Measurements from ENCODE around the gene SLC25A11. TPM values are rescaled to one million over a fixed set of nuclear protein-coding genes. Genes with fewer than 3 reads are reported as not detected.

The SLC25A11 gene, protein sequence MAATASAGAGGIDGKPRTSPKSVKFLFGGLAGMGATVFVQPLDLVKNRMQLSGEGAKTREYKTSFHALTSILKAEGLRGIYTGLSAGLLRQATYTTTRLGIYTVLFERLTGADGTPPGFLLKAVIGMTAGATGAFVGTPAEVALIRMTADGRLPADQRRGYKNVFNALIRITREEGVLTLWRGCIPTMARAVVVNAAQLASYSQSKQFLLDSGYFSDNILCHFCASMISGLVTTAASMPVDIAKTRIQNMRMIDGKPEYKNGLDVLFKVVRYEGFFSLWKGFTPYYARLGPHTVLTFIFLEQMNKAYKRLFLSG
- polyA plus RNA-seq (2013, experiment 1 of 2; ENCODE audit: insufficient read length): 48.5 TPM
- polyA plus RNA-seq (2013, experiment 2 of 2; ENCODE audit: insufficient read length): 49.5 TPM

DNA sequence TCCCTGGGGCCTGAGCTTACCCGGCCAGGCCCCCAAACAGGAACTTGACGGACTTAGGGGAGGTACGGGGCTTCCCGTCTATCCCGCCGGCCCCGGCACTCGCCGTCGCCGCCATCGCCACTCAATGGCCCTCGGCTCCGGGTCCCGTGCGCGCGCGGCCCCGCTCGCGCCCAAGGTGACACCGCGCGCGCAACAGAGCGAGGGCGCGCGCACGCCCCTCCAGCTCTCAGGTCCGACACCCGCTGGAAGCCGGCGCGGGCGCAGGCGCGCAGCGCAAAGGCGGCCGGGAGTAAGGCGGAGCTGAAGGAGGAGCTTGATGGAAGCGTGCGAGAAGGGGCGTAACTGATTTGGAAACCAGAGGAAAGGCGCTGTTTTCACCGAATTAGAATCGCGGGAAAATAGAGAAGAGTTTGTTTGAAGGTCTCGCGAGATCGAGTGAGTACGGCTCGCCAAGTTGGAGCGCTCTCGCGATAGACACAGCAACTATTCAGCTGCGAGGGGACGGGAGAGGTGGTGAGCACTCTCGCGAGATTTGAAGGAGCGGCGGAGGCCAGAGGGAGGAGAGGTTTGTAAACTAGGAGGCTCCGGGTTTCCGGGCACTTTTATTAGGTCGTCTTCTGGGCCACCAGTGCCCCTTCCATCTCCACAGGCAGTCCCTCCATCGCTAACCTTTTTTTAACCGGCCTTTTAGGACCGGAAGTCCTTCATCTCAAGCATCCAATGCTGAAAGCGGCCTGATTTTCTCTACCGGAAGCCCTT lies at the start of gene SLC25A11, which contains the start of gene RNF167:
SLC25A11 (minus strand) TSS at position 251 of the 759 bp plus-strand sequence; CDS start at position 115, 136 bp downstream.
RNF167 (plus strand) TSS at position 473 of the 759 bp plus-strand sequence. CDS start 642 bp downstream, outside the sequence.
- DNase-seq: peak; percentile 100

DNA sequence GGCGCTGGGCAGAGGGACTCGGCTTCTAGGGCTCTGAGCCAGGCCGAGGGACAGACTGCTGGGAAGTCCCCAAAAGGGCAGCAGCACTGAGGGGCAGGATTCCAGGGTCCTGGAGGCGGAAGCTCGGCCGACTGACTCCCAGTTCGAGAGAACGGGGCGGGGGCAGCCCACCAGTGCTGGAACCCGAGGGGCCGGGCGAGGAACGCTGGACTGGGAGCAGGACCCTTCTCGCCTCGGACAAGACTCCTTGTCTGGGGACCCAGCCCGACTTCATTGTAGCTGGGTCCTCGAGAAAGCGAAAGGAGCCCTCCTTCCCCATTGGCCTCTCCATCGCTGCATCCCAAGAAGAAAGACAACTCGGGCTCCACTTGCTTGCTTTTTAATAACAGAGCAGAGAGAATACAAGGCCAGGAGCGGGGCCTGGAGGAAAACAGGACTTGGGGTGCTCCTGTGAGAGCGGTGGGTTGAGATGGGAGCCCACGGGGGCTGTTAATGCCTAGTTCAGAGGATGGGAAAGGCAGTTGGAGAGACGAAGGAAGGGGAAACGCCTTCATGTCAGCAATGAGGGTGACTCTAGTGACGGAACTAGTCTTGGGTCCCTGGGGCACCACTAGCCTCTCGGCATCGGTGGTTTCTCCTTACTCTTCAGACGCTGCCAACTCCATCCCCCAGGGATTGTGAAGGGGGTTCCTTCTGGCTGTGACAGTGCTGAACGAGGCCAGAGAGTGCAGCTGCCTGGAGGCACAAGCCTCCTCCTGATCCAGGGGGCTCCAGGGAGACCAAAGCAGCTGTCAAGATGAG lies 48.1 kb upstream of the SLC25A11 start:
- DNase-seq: peak; percentile 10

DNA sequence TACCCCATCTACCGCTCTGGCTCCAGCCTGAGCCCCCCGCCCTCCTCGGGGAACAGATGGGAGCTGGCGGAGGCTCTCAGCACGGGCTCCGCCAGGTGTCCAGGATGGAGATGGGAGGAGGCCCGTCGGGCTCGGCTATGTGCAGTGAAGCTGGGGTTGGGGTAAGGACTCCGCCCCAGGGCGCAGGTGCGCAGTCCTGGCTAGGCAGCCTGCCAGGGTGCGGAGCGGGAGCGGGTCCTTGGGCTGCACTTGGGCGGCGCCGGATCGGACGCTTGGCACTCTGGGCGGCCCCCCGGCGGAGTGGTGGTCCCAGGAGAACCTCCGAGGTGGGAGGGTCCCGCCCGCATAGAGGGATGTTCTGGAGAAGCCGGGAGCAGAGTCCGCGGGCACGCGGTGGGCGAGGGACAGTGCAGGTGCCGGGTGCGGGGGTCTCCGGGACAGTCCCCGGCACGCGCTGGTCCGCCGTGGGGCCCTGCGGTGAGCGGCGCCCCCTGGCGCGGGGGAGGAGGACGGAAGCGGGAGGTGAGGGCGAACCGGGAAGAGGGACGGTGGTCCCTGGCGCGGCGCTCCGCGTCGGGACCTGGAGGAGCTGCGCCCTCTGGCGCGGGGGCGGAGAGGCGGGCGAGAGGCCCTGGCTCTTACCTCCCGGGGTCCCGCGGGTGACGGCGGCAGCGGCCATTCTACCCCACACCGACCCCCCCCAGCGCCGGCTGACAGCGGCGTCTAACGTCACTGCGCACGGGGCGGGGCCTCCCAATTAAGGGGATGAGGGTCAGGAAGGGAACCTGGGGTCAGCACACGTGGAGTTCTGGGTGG lies 47.3 kb upstream of the SLC25A11 start, which contains the start of gene CAMTA2:
CAMTA2 (minus strand) TSS at position 725 of the 816 bp plus-strand sequence. CDS start 1,453 bp downstream, outside the sequence.
- peak; percentile 79 for DNase-seq

DNA sequence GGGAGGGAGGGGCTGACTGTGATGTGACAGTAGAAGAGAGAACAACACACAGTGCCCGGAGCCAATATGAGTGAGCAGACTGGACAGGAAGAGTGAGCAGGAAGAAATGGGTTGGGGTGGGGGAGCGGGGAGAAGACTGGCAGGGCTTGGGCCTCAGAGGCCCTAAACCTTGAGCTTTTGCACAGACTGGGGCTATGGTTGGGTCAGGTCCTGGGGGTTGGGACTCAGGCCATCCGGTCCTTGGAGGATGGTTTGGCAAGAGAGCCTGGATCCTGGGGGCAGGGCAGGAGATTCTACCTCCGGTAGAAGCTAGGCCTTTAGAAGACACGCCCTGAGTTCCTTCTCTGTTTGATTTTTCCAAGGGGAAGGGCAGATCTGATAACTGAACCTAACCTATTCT lies 46.6 kb upstream of the SLC25A11 start:
- DNase-seq: no peak

DNA sequence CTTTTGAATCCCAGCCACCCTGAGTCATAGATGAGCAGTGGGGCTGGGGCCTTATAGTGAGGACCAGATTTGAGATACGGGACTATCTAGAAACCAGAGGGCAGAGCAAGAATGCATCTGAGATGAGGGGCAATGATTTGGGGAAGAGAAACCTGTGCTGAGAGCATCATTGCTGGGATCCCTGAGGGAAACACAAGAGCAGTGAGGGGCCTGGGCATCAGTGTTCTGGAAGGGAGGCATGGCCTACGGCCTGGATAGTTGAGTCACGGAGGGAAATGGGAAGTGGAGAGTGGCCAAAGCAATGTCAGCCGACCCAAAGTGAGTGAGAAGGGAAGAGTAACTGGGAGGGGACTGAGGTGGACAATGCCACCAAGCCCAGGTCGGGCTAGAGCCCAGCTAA lies 42.5 kb upstream of the SLC25A11 start:
- no peak for DNase-seq

DNA sequence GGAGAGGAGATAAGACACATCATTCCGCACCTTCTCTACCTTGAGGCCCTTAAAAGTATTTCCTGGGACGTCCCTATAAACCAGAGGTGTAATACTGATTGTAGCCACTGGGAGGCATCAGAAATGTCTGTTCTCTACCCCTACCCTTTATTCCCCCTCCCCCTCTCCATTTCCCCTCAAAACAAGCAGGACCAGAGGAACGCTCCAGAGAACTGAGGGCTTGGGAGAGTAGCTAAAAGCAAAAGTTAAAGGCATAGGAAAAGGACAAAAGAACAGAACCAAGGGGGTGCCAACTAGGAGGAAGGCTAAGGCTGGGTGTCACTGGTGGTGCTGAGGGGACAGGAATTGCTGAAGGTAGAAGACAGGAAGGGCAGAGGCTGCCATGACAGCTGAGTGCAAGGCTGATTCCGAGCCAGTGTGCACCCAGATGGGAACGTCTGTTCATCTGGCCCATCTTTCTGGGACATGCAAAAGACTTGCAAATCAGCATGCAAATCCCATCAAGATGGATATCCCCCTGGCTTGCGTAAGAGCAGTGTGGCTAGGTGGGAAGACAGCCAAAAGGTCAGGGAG lies 40.9 kb upstream of the SLC25A11 start:
- peak; percentile 50 for DNase-seq

DNA sequence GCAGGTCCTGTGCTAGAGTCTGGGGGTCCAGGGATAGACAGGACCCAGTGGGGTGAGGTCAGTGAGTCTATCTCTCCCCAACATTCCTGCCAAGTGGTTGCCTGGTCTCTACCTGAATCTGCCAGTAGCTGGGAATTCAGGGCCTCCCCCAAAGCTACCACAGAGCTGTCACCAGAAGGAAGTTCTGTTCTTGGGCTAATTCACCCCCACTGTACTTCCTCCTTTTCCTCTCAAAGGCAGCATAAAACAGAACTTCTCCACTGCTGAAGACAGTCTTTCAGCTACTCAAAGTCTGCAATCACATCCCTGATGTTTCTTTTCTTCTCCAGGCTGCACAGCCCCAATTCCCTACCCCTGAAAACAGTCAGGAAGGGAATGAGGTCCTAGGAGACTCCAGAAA lies 38.9 kb upstream of the SLC25A11 start:
- no peak for DNase-seq

DNA sequence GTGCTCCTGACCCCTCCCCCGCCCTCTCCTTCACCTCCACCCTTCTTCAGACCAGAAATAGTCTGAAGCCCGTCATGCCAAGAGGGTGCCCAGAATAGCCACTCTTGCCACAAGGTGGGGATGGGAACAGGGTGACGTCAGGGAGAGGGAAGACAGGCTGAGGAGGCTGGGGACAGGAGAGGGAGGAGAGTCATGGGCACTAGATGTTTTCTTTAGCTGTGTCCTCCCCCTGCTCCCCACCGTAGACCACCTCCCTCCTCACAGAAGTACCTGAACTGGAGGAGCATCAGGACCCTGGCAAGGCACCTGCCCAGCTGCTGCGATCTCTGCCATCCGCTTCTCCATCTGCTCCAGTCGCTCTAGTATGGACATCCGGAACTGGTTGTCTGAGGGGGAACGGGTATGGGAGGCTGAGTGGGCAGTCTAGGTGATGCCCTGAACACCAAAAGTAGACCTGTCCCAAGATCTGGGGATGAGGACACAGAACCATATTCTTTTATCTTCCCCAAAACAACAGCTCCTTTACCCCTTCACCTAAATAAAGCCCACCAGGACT lies 34.3 kb upstream of the SLC25A11 start:
- no peak for DNase-seq

DNA sequence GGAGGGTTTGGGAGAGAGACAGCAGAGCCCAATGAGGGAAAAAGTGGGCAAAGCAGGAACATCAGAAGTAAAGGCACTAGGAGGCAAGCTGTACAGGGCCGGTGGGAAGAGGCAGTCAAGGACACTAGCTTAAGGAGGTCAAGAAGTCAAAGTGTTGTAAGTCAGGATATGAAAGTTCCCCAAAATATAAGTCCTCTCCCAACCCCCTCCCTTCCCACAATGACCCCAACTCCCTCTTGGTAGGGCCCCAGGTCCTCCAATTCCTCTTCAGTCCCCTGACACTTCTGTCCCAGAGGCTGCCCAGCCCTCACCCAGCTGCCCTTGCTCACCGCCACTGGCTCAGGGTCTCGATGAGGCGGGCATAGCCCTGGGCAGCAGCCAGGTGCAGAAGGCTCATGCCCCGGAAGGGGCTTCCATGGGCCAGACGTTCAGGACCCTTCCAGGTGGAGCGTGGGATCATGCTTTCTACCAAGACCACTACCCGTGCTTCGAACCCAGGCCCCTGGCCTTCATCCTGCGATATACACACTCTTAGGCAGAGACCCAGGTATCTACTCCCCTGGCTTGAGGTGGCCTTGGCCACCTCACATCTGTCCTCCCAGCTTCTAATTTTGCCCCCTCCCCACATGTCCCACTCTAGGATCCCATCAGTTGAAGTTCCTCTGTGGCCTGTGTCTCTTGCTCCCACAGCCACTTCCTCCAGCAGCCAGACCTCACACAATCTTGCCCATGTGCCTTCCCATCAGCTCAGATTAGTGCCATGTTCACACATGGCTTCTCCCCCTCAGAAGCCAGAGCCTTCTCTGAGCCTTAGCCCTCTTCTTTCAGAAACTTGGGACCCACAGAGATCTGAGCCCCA lies 33.6 kb upstream of the SLC25A11 start:
- no peak for DNase-seq

DNA sequence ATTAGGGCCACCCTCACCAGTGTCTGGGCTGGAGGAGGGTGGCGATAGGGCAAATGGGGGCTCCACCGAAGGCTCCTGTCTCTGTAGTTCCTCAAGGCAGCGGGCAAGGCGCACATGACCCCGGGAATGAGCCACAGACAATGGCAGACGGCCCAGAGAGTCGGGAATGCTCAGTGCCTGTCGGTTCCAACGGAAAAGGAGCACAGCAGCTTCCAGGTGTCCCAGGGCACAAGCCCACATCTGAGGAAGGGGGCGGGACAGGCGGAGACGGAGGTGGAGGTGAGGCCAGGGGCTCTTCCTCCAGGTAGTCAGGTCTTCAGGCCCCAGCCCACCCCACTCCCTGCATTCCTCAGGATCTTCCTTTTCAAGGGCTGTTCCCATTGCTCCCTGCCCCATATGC lies 32.9 kb upstream of the SLC25A11 start:
- DNase-seq: no peak

DNA sequence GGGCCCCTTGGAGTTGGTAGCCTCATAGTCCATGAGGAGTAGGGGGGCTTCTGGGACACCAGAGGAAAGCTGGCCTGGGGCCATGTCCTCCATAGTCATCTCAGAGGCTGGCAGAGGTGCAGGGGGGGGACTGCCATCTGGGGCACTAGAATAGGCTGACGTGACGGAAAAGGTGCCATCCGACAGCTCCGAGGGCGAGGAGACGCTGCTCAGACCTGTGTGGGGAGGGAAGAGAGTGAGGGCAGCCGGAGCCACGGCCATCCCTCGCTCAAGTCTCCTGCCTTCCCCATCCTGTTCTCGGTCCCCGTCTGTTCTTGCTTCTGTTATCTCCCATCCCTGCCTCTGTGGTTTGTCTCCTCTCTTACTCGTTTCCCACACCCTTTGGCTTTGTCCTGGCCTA lies 32.5 kb upstream of the SLC25A11 start:
- no peak for DNase-seq

DNA sequence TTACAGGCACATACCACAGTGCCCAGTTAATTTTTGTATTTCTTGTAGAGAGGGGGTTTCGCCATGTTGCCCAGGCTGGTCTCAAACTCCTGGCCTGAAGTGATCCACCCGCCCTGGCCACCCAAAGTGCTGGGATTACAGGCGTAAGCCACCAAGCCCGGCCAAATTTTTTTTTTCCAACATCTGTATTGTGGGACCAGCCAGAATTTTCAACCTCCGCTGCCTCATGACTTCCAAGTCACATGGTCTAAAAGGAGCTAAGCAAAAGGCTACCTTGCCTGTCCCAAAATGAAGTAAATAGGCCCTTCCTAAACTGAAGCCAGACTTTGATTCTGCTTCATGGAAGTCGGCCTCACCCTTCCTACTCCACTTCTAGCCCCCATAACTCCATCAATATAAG lies 32.0 kb upstream of the SLC25A11 start:
- no peak for DNase-seq

DNA sequence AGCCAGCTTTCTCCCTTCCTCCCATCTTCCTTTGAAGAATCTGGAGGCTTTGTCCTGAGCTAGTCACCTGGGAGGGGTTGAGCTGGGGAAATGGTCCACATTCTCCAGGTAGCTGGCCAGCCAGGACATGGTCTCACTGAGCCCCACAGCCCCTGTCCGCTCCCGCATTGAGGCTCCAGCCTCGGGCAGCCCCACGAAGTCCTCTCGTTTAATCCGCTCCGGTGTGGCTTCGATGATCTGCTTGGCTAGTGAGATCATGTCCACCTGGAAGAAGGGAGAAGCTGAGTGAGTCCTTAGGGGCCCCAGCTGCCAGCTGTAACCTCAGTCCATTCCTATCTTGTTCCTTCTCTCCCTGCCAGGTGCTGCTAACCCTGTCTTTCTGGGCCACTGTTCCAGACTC lies 30.4 kb upstream of the SLC25A11 start:
- no peak for DNase-seq

DNA sequence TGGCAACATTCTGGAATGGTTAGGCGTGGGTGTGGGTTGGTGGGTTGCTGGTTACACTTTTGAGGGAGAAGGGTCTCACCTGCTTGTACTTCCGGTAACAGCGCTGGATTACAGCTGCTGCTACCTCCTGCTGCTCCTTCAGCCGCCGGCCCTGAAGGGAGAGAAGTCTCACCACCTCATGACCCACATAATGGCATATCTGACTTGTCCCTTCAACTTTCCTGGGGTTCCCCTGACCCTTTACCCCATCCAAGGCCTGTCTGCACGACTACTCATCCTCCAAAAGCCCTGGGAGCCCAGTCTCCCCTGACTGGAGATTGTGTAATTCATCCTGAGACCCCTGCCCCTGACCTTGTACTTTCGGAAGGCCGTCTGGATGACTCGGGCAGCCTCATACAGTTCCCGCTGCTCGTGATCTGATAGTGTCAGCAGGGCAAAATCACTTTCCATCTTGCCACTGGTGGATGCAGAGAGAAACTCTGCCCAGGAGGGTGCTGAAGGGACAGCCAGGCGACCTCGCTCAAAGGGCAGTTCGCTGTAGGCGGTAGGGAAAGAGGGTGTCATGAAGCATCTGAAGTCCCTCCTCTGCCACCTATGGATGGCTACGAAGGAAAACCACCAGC lies 29.8 kb upstream of the SLC25A11 start:
- no peak for DNase-seq

DNA sequence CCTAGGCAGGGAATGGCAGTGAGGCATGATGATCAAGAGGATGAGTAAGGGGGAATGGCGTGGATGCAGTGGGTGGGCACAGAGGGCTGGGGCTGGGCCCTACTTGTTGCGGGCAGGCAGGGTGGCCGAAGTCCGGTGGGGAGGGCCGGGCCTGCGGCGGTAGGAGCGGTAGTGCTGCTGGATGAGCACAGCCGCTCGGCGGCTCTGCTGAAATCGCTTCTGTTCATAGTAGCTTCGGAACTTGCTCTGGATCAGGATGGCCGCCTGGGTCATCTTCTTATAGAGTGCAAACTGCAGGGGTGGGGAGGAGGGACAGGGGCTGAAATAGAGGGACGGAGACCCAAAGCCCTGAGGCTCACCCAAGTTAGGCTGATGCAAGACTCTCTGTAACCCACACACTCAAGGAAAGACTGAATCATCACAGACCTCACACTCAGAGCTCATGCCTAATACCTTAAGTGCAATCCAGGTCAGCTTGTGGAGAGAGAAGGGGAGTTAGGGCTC lies 29.3 kb upstream of the SLC25A11 start:
- DNase-seq: peak; percentile 96

DNA sequence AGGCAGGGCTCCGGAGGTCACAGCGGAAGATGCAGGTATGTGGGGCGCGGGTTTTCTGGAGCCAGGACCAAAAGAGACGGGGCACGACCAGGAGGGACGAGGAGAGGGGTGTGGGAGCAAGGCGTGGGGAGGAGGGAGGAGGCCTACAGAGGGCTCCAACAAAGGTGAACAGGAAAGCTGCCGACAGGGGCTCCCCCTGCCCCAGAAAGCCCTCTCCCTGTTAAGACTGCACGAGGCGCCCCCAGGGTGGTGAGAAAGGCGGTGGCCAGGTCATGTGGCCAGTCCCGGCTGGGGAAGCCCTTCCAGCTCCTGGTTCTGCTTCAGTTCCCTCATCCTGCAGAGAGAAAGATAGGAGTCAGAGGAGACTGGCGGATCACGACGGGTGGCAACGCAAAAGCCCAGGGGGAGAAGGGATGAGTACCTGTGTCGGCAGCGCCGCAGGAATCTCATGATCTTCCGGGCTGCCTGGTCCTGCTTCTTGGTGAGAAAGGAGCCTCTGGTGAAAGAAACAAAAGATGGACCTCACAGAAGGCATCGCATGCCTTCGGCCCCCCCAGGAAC lies 28.7 kb upstream of the SLC25A11 start:
- peak; percentile 38 for DNase-seq

DNA sequence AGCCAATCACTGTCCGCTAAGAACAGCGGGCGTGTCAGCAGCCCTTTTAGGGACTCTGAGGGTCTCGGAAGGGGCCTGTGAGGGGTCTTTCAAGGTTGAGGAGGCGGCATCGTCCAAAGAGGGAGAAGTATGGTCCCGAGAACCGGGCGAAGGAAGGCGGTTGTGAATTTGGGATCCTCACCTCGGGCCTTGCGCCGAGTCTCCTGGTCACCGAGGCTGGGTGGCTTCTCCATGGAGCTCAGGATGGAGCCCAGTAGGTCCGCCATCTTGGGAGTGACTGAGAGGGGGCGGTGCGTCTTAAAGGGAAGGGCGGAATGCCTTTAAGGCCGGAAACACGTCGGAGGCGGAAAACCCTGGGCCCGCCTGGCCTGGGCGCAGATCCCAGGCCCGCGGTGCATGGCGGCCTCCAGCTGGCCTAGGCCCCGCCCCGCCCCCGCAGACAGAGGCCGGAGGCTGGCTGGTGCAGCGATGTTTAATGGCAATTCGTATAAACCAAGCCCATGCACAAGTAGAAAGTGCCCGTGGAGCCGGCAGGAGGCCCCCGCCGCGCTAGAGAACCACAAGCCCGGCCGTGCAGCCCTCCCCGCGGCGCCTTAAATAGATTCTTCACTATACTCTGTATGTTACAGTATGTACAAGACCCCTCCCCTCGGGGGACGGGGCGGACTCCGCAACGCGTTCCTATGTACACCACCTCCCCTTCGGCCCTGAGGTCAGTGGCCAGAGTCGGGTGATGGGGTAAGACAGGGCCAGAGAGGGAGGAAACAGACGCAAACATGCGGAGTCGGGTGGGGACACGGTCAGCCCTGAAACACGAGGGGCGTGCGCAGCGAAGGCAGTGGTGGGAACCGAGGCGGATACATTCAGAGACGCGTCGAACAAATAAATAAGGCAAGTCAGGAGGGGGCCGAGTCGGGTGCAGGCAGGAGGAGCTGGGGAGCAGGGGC lies 28.0 kb upstream of the SLC25A11 start, which contains the start of gene SPAG7:
SPAG7 (minus strand) TSS at position 279 of the 947 bp plus-strand sequence; CDS start at position 266, 13 bp downstream.
- peak; percentile 97 for DNase-seq

Data from fibroblast of skin of abdomen (primary cell).